ENCODE results near the gene SBNO1.
"Not testable (repeated sequence)": the region's sequence is repeated elsewhere in the genome, so short reads cannot be mapped to it uniquely, and the experiment has no call there.

Gene SBNO1

DNA sequence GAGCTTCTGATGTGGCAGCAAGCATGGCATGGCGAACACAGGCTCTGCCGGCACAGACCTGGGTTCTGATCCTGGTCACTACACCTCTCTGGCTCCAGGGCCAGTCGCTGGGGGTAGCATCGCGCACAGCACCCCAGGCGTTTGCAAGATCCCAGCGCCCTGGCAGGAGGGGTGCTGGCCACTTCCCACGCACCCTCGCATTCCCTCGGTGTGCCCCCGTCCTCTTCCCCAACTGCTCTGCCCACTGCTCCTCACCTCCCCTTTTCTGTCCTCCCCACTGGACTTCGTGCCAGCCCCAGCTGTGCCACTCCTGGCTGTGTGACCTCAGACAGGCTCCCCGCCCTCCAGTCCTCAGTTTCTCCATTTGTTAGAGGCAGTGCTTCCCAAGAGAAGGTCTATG, 95.8 kb downstream of the SBNO1 start:
- no peak for DNase-seq

DNA sequence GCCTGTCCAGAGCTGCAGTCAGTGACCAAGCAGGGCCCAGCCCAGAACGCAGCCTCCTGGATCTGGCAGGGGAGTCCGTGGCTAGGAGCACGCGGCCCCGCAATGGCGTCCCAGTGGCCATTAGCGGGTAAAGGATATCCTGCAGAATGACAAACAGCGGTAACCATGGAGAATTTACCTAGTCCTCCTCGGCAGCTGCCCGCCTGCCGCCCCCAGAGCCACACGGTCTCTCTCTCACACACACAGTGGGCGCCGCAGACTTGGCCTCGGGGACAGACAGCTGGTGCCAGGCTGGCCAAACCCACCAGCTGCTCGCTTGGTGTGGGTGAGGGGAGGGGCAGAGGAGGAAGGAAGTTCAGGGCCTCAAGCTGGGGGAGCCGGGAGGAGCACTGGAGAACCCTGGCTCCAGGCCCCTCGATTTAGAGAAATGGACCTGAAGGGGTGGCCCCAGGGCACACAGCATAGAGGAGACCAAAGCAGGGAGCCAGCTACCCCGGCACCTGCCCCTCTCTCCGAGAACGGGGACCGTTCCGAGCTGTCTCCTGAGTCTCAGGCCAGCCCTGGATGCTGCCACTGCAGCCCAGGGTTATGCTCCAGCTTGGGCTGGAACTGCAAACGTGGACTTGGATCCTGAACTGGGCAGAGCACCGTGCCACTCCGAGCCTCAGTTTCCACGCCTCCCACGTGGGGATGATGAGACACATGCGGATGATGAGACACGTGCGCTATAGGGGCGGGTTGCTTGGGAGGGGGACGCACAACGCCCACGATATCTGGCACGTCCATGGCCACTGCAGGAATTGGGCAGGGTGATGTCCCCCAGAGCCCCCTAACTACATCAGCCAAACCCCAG, 96.4 kb downstream of the SBNO1 start:
- DNase-seq: no peak

DNA sequence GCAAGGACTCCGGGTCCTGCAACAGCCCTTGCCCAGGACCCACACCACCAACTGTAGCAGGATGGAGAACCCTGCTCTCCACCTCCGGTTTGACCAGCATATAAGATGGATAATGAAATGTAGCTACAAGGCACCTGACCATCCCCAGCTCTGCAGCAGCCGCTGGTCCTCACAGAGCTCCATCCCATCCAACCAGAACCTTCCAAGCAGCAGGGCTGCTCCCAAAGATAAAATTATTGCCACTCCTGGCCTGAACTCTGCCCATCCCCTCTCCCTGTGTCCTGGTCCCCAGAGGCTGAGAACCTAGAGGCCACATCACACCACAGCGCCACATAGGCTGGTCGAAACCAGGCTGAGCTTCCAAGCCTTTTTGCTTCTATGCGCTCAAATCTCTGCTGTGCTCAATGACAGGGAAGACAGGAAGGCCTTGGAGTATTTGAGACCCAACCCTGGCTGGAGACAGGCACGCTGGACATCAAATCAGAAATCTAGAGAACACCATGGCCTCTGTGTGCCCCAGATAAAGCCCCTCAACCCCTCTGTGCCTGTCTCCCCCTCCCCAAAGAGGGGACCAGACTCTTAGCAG, 97.2 kb downstream of the SBNO1 start:
- no peak for DNase-seq

DNA sequence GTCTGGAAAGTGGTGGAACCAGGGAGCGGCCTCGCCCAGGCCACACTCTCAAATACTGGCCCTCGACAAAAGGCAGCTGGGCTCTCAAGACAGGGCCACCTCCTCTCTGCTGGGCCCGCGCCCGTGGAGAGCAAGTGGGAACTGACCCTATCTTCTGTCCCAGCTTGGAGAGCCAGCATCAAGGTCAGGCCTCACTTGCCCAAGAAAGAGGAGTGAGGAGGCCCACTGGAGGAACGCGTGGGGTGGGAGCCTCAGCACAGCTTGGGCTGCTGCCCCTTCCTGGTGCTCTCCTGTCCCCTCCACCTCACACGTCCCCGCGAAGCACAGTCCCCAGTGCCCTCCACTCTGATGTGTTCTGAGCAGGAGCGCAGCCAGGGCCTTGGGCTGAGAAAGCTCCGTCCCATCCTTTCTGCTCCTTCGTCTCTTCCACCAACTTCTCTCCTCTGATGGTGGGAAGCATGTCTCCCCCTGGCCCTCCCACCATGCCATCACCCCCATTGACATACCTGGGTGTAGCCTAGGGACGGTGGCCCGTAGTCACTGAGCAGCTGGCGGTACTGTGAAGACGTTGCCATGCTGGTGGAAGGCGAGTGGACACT, 97.9 kb downstream of the SBNO1 start:
- no peak for DNase-seq

DNA sequence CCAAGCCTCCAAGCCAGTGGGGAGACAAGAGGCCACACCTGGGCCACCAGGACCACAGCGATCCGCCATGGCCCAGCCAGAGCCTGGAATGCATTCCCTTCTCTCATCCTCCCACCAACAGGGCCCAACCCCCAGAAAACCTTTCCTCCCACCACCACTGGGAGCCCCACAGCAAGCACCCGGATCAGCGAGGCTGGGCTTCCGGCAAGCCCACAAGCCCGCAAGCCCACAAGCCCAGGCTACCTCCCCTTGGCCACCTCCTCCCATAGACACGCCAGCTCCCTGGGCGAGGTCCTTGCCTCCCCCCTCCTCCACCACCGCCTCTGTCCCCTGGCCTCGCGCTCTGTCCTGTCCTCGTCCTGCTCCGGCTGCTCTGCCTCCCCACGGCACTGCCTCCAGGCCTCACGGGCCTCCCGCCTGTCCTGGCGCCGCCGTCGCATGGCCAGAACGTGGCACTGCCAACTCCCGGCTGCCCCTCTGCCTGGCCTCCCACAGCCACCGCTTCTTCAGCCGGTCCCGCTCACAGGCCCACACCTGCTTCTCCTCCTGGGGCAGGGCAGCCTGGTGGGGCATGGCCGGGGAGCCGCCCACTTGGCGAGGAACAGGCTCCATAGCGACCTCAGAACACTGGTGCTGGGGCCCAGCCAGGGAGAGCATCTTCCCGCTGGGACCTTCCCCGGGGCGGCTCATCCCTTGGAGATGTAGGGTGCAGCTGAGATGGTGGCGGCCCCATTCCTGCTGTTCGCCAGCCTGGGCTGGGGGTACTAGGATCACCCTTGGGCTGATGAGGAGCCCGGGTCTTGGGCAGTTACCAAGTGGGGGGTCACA, 98.6 kb downstream of the SBNO1 start:
- no peak for DNase-seq

DNA sequence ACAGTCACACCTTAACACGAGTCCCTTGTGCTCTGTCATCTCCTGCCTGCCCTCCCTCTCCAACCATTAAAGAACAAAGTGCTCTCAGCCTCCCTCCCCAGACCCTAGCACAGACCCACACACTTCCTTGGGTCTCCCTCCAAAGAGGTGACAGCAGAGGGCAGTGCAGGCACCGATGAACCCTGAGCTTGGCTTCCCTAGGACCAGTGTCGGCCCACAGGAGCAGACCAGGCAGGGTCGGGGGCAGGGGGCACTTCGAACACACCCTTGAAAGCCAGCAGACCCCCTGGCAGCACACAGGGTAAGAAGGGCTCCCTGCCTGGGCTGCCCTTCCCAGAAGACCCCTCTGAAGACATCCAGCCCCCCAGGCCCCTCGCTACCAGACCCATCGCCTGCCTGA, 100.0 kb downstream of the SBNO1 start:
- no peak for DNase-seq

DNA sequence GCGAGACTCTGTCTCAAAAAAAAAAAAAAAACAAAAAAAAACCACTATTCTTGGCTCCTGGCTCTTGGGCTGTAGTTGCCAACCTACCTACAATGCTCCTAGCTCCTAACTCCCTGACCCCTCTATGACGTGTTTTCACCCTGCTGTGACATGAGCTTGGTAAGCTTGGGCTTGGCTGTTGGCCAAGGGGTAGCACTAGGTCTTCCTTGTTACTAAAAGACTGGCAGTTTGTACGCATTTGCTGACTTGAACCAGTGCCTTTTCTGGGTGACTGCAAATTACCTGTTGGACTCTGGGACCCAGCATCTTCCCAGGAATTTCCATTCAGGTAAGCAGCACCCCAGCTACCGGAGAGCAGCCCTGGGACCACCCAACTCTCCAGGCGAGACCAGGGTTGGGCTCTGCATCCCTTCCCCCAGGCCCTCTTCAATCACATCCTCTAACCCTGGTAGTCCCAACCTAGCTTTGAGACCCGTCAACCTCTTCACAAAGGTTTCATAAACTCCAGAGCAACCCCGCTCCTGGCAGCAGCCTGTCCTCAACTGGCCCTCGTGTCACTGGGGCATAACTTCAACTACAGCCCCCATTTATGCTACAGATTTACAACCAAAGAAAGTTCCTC, 101.3 kb downstream of the SBNO1 start:
- DNase-seq: no peak

DNA sequence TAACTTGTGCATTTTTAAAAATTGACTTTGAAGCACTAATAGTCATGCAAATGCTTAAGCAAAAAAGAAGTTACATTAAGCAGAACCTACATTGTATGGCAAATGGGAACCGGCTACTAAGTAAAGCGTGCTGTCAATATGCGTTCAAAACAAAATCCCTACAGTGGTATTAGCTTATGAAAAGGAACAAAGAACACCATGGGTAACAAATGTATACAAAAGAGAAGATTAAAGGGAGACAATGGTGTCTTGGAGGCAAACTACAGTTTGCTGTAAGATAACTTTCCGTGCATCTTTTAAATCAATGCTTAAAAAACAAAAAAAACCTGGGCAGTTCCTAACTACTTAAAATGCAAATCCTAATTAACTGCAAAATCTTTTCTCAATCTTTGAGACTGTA, 103.5 kb downstream of the SBNO1 start:
- no peak for DNase-seq

DNA sequence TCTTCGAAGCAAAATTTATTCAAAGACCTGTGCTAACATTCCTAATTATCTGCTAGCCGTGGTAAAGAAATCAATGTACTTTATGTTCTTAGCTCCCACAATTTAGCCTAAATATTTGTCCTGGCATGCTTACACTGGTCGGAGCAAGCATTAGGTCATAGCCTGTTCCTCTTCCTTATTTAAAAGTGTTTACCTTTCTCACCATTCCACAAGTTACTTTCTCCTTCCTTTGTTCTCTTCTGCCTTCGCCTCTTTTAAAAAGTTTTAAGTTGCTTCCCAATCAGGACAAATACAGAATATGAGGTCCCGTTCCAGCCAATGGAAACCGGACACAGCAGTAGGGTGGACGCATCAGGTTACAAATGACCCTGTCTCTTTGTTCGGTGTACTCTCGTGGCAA, 104.6 kb downstream of the SBNO1 start:
- no peak for DNase-seq

DNA sequence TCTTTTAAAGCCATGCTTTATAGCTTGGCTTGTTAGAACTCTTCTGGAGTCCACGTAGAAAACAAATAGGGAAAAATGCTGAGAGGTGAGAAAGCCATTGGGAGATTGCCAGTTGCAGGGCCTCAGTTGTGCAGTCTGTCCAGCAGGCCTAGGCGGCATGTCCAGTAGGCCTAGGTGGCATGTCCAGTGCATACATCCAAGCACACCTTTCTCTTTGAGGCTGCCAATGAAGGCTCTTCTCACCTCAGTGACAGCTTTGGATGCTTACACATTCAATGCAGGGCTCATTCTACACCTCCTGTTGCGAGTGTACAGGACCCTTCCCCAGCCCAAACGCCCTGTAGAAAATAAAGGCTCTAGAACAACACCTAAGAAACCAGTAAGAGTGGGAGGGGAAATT, 106.1 kb downstream of the SBNO1 start:
- no peak for DNase-seq

DNA sequence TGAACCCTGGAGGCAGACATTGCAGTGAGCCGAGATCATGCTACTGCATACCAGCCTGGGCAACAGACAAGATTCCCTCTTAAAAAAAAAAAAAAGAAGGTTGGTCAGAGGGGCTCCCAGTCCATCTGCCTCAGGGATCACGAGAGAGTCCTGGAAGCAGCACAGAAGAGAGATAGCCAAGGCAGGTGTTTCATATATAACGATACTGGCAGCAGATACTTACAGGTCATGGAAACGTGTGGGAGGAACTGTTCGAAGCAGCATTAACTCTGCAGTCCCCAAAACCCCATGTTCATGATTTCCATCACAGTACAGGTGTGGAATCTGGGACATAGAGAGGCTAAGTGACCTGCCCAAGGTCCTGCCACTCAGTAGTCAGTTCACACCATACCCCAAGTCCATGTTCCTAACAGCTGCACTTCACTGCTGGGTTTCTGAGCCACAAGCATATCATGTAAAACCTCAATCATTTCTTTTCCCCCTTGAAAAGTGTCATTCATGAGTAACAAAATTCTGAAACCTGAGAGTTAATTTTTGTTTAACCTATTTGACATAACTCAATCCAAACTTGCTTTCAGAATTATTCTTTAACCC, 109.7 kb downstream of the SBNO1 start:
- no peak for DNase-seq

DNA sequence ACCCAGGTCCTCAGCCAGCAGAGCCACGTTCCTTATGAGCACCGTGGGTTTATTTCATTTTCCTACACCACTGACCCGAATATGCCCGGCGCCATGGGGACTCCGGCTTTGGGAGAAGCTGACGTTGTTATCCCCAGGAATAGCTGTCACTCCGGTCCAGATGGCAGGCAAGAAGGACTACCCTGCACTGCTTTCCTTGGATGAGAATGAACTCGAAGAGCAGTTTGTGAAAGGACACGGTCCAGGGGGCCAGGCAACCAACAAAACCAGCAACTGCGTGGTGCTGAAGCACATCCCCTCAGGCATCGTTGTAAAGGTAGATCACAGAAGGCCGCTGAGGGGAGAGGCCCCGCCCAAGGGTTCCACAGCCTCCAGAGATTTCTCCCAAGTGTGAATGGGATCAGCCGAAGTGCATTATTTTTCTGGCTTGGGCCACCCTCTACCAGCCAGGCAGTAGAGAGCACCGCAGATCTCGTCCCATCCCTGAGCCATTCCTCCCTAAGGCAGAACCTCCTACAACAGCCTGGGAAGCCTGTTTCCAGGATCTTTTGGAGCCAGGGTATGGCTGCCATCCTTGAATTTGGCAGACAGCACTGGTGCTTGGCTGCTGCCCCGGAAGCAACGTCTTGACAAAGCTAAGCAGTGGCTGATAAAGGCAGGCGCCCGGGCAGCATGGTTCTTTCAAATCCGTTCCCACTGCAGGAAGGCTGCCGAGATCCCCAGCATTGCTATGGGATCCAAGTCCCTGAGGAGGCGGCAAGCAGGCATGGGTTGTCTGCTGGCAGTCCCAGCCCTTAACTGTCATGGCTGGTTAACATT, 110.8 kb downstream of the SBNO1 start:
- no peak for DNase-seq

DNA sequence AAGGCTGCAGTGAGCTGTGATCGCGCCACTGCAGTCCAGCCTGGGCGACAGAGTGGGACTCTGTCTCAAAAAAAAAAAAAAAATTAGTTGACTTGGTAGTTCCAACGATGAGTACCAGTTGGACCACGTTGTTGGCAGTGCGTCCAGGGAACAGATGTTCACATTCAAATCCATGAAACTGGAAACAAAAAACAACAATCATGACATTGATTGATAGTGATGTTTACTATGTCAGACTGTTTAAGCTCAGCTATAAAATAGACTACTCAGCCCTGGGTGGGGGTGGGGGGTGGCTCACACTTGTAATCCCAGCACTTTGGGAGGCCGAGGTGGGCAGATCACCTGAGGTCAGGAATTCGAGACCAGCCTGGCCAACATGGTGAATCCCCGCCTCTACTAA, 112.3 kb downstream of the SBNO1 start:
- not testable (repeated sequence) for DNase-seq

DNA sequence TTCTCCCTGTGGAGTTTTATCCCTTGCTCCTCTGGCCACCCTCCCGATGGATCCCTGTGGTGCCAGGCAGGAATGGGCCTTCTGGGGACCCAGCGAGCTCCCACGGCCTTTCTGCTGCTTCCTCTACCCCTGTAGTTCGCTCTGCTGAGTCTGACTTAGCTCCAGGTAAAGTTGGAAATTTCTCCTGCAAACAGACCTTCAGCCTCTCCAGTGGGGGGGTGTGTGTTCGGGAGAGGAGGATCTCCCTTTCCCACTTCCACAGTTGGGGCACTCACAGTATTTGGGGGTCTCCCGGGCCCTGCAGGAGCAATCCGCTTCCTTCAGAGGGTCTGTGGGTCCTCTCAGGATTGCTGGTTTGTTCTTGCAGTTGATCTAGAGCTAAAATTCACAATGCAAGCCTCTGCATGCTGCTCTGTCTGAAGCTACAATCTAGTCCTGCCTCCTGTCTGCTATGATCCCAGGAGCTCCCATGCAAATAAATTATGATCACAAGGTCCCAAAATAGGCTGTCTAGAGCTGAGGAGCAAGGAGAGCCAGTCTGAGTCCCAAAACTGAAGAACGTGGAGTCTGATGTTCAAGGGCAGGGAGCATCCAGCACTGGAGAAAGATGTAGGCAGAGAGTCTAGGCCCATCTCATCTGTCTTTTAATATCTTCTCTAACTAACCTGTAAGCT, 113.1 kb downstream of the SBNO1 start:
- no peak for DNase-seq

DNA sequence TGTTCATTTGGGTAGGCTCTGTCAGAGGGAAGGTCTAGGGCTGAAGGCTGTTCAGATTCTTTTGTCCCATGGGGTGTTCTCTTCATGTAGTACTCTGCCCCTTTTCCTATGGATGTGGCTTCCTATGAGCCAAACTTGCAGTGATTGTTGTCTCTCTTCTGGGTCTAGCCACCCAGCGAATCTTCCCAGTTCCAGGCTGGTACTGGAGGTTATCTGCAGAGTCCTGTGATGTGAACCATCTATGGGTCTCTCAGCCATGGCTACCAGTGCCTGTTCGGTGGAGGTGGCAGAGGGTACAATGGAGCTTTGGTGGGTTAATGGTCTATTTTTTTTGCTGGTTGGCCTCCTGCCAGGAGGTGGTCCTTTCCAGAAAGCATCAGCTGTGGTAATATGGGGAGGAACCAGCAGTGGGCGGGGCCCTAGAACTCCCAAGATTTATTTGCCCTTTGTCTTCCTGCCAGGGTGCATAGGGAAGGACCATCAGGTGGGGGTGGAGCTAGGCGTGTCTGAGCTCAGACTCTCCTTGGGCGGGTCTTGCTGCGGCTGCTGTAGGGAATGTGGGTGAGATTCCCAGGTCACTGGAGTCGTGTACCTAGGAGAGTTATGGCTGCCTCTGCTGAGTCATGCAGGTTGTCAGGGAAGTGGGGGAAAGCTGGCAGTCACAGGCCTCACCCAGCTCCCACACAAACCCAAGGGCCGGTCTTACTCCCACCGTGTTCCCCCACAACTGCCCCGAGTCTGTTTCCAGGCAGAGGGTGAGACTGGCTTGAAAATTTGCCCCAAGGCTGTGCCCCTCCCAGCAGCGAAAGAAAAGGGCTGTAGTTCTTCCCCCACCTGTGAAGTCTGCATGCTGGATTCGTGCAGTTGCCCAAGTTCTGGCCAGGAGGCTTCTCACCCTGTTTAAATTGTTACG, 113.9 kb downstream of the SBNO1 start:
- no peak for DNase-seq

DNA sequence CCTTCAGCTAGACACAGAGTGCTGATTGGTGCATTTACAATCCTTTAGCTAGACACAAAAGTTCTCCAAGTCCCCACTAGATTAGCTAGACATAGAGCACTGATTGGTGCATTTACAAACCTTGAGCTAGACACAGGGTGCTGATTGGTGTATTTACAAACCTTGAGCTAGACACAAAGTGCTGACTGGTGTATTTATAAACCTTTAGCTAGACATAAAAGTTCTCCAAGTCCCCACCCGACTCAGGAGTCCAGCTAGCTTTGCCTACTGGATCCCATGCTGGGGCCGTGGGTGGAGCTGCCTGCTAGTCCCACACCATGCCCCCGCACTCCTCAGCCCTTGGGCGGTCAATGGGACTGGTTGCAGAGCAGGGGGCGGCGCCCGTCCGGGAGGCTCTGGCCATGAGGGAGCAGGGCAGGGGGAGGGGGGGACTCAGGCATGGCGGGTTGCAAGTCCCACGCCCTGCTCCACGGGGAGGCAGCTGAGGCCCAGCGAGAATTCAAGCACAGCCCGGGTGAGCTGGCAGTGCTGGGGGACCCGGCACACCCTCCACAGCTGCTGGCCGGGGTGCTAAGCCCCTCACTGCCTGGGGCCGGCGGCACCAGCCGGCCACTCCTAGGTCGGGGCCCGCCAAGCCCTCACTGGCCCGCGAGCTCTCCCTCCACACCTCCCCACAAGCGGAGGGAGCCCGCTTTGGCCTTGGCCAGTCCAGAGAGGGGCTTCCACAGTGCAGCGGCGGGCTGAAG, 115.5 kb downstream of the SBNO1 start:
- not testable (repeated sequence) for DNase-seq

DNA sequence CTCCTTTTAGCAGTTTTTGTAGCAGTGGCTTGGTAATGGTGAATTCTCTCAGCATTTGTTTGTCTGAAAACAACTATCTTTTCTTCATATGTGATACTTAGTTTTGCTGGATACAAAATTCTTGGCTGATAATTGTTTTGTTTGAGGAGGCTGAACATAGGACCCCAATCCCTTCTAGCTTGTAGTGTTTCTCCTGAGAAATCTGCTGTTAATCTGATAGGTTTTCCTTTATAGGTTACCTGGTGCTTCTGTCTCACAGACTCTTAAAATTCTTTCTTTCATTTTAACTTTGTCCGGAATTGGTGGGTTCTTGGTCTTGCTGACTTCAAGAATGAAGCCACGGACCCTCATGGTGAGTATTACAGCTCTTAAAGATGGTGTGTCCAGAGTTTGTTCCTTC, 116.5 kb downstream of the SBNO1 start:
- not testable (repeated sequence) for DNase-seq

DNA sequence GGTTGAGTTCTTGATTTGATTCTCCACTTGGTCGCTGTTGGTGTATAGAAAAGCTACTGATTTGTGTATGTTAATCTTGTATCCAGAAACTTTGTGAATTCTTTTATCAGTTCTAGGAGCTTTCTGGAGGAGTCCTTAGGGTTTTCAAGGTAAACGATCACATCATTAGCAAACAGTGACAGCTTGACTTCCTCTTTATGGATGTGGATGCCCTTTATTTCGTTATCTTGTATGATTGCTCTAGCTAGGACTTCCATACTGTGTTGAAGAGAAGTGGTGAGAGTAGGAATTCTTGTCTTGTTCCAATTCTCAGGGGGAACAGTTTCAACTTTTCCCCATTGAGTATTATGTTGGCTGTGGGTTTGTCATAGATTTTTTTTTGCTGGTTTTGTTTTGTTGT, 119.0 kb downstream of the SBNO1 start:
- no peak for DNase-seq

DNA sequence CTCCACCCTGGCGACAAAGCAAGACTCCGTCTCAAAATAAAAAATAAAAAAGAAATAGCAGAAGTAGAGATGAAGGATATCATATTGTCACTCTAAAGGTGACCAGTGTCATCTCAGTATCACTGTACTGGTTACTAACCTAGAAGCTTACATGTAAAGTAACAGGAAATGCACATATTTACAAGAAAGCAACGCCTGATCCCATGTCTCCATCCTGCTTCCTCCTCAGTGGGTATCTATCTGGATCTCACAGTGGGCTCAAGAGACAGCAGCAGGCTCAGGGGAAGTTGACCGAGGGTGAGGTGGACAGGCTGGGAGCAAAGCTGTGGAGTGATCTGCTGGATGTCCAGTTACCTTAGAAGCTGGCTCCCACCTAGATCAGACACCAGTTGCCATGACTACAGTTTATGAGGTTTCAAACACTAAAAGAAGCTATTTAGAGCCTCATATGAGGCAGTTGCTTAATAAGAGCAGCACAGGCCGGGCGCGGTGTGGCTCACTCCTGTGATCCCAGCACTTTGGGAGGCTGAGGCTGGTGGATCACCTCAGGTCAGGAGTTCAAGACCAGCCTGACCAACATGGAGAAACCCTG, 120.9 kb downstream of the SBNO1 start:
- DNase-seq: no peak
